Measurements from ENCODE around the gene NAA60.

Gene NAA60

GRCh38 chr16:3487521-3488410, 44.3 kb downstream of the NAA60 start:
- Histone ChIP-seq H3K23ac (ENCODE audit: low read length) (no peak overlapping the region), H3K4me2 (ENCODE audit: low read length) (no peak overlapping the region), H2AK5ac (ENCODE audit: low read length) (no peak overlapping the region), H2BK120ac (ENCODE audit: low read depth, low read length) (no peak overlapping the region), H3K36me3 (ENCODE audit: control insufficient read depth, insufficient read depth, low read length) (peaks cover 4% of the 10 kb centered on the region), H3K56ac (ENCODE audit: low read length) (no peak overlapping the region), H3K9ac (ENCODE audit: low read length) (no peak overlapping the region), H2BK5ac (ENCODE audit: low read length) (no peak overlapping the region), H3K27ac (ENCODE audit: low read depth, low read length) (no peak overlapping the region), H3K4ac (ENCODE audit: low read depth, low read length) (no peak overlapping the region), H3K27me3 (ENCODE audit: insufficient read depth, low read length, poor library complexity) (no peaks in the 10 kb centered on the region), H3K79me1 (ENCODE audit: low read length) (no peaks in the 10 kb centered on the region), H3K4me3 (ENCODE audit: low read length) (no peak overlapping the region), H4K5ac (ENCODE audit: low read length) (no peak overlapping the region), H3K18ac (ENCODE audit: low read length) (no peak overlapping the region), H3K79me2 (ENCODE audit: control insufficient read depth, insufficient read depth, low read length) (no peaks in the 10 kb centered on the region), H2BK15ac (replicated peaks; ENCODE audit: low read depth) (no peak overlapping the region), H4K8ac (ENCODE audit: low read depth, low read length) (no peak overlapping the region), H3K4me1 (ENCODE audit: control insufficient read depth, low read depth, low read length) (no peaks in the 10 kb centered on the region)
- no CpG with 5 or more reads among the region's 24 CpGs for WGBS (ENCODE audit: extremely low coverage, insufficient coverage, low lambda C conversion rate)
- peak; percentile 27 for DNase-seq

- Histone ChIP-seq H2BK15ac (replicated peaks; ENCODE audit: low read depth) (no peak overlapping the region), H3K4me2 (ENCODE audit: low read length) (no peak overlapping the region), H3K18ac (ENCODE audit: low read length) (no peak overlapping the region), H3K4me1 (ENCODE audit: control insufficient read depth, low read depth, low read length) (no peaks in the 10 kb centered on the region), H3K9ac (ENCODE audit: low read length) (no peak overlapping the region), H2BK5ac (ENCODE audit: low read length) (no peak overlapping the region), H4K8ac (ENCODE audit: low read depth, low read length) (no peak overlapping the region), H3K4me3 (ENCODE audit: low read length) (no peak overlapping the region), H3K27ac (ENCODE audit: low read depth, low read length) (no peak overlapping the region), H3K4ac (ENCODE audit: low read depth, low read length) (no peak overlapping the region), H4K5ac (ENCODE audit: low read length) (no peak overlapping the region), H2AK5ac (ENCODE audit: low read length) (no peak overlapping the region), H2BK120ac (ENCODE audit: low read depth, low read length) (no peak overlapping the region), H3K27me3 (ENCODE audit: insufficient read depth, low read length, poor library complexity) (no peaks in the 10 kb centered on the region), H3K23ac (ENCODE audit: low read length) (no peak overlapping the region), H3K79me2 (ENCODE audit: control insufficient read depth, insufficient read depth, low read length) (no peaks in the 10 kb centered on the region), H3K79me1 (ENCODE audit: low read length) (no peaks in the 10 kb centered on the region), H3K36me3 (ENCODE audit: control insufficient read depth, insufficient read depth, low read length) (peaks cover 3% of the 10 kb centered on the region), H3K56ac (ENCODE audit: low read length) (no peak overlapping the region)
- whole genome bisulfite sequencing (ENCODE audit: extremely low coverage, insufficient coverage, low lambda C conversion rate), result no CpG with 5 or more reads among the region's 13 CpGs
- no peak for DNase-seq
Observed at GRCh38 chr16:3488801-3489200, 45.3 kb downstream of the NAA60 start.

GRCh38 chr16:3490911-3491629, 47.6 kb downstream of the NAA60 start:
- no peaks in the 10 kb centered on the region for H3K79me2 ChIP-seq (ENCODE audit: control insufficient read depth, insufficient read depth, low read length)
- H3K4ac ChIP-seq (ENCODE audit: low read depth, low read length), result no peak overlapping the region
- H2BK120ac ChIP-seq (ENCODE audit: low read depth, low read length), result no peak overlapping the region
- no peak overlapping the region for H2BK15ac ChIP-seq (replicated peaks; ENCODE audit: low read depth)
- no CpG with 5 or more reads among the region's 17 CpGs for WGBS (ENCODE audit: extremely low coverage, insufficient coverage, low lambda C conversion rate)
- H3K79me1 ChIP-seq (ENCODE audit: low read length), result no peaks in the 10 kb centered on the region
- H3K27ac ChIP-seq (ENCODE audit: low read depth, low read length), result no peak overlapping the region
- no peak overlapping the region for H3K18ac ChIP-seq (ENCODE audit: low read length)
- H2AK5ac ChIP-seq (ENCODE audit: low read length), result no peak overlapping the region
- H3K36me3 ChIP-seq (ENCODE audit: control insufficient read depth, insufficient read depth, low read length), result no peaks in the 10 kb centered on the region
- H4K8ac ChIP-seq (ENCODE audit: low read depth, low read length), result no peak overlapping the region
- no peak overlapping the region for H3K56ac ChIP-seq (ENCODE audit: low read length)
- no peak overlapping the region for H3K4me3 ChIP-seq (ENCODE audit: low read length)
- H4K5ac ChIP-seq (ENCODE audit: low read length), result no peak overlapping the region
- no peak overlapping the region for H3K23ac ChIP-seq (ENCODE audit: low read length)
- no peaks in the 10 kb centered on the region for H3K4me1 ChIP-seq (ENCODE audit: control insufficient read depth, low read depth, low read length)
- H3K27me3 ChIP-seq (ENCODE audit: insufficient read depth, low read length, poor library complexity), result no peaks in the 10 kb centered on the region
- H3K4me2 ChIP-seq (ENCODE audit: low read length), result no peak overlapping the region
- no peak overlapping the region for H2BK5ac ChIP-seq (ENCODE audit: low read length)
- DNase-seq, result no peak
- no peak overlapping the region for H3K9ac ChIP-seq (ENCODE audit: low read length)

- no CpG with 5 or more reads among the region's 10 CpGs for WGBS (ENCODE audit: extremely low coverage, insufficient coverage, low lambda C conversion rate)
- H2AK5ac ChIP-seq (ENCODE audit: low read length), result no peak overlapping the region
Observed at GRCh38 chr16:3492356-3492755, 48.9 kb downstream of the NAA60 start.

GRCh38 chr16:3494386-3494973, 51.0 kb downstream of the NAA60 start:
- no peak overlapping the region for H3K4me2 ChIP-seq (ENCODE audit: low read length)
- no peak overlapping the region for H3K4ac ChIP-seq (ENCODE audit: low read depth, low read length)
- no peak overlapping the region for H3K18ac ChIP-seq (ENCODE audit: low read length)
- H4K8ac ChIP-seq (ENCODE audit: low read depth, low read length), result no peak overlapping the region
- H3K4me1 ChIP-seq (ENCODE audit: control insufficient read depth, low read depth, low read length), result no peaks in the 10 kb centered on the region
- no peak overlapping the region for H3K23ac ChIP-seq (ENCODE audit: low read length)
- no peaks in the 10 kb centered on the region for H3K27me3 ChIP-seq (ENCODE audit: insufficient read depth, low read length, poor library complexity)
- H3K27ac ChIP-seq (ENCODE audit: low read depth, low read length), result no peak overlapping the region
- no peak overlapping the region for H3K4me3 ChIP-seq (ENCODE audit: low read length)
- H3K36me3 ChIP-seq (ENCODE audit: control insufficient read depth, insufficient read depth, low read length), result no peaks in the 10 kb centered on the region
- no CpG with 5 or more reads among the region's 16 CpGs for WGBS (ENCODE audit: extremely low coverage, insufficient coverage, low lambda C conversion rate)
- no peaks in the 10 kb centered on the region for H3K79me1 ChIP-seq (ENCODE audit: low read length)
- H3K9ac ChIP-seq (ENCODE audit: low read length), result no peak overlapping the region
- DNase-seq, result no peak
- H2BK15ac ChIP-seq (replicated peaks; ENCODE audit: low read depth), result no peak overlapping the region
- H3K79me2 ChIP-seq (ENCODE audit: control insufficient read depth, insufficient read depth, low read length), result no peaks in the 10 kb centered on the region
- H2AK5ac ChIP-seq (ENCODE audit: low read length), result no peak overlapping the region
- no peak overlapping the region for H2BK120ac ChIP-seq (ENCODE audit: low read depth, low read length)
- H2BK5ac ChIP-seq (ENCODE audit: low read length), result no peak overlapping the region
- H4K5ac ChIP-seq (ENCODE audit: low read length), result no peak overlapping the region
- no peak overlapping the region for H3K56ac ChIP-seq (ENCODE audit: low read length)

More at GRCh38 chr16:3492356-3492755, 48.9 kb downstream of the NAA60 start:
- no peak overlapping the region for H3K4ac ChIP-seq (ENCODE audit: low read depth, low read length)
- H3K4me3 ChIP-seq (ENCODE audit: low read length), result no peak overlapping the region
- H3K27me3 ChIP-seq (ENCODE audit: insufficient read depth, low read length, poor library complexity), result no peaks in the 10 kb centered on the region
- no peak for DNase-seq
- no peaks in the 10 kb centered on the region for H3K4me1 ChIP-seq (ENCODE audit: control insufficient read depth, low read depth, low read length)
- no peaks in the 10 kb centered on the region for H3K79me2 ChIP-seq (ENCODE audit: control insufficient read depth, insufficient read depth, low read length)
- H2BK120ac ChIP-seq (ENCODE audit: low read depth, low read length), result no peak overlapping the region
- H3K23ac ChIP-seq (ENCODE audit: low read length), result no peak overlapping the region
- no peak overlapping the region for H3K56ac ChIP-seq (ENCODE audit: low read length)
- H3K27ac ChIP-seq (ENCODE audit: low read depth, low read length), result no peak overlapping the region
- H3K18ac ChIP-seq (ENCODE audit: low read length), result no peak overlapping the region
- H2BK15ac ChIP-seq (replicated peaks; ENCODE audit: low read depth), result no peak overlapping the region
- H4K5ac ChIP-seq (ENCODE audit: low read length), result no peak overlapping the region
- no peak overlapping the region for H4K8ac ChIP-seq (ENCODE audit: low read depth, low read length)
- H3K36me3 ChIP-seq (ENCODE audit: control insufficient read depth, insufficient read depth, low read length), result no peaks in the 10 kb centered on the region
- no peak overlapping the region for H3K9ac ChIP-seq (ENCODE audit: low read length)
- no peak overlapping the region for H3K4me2 ChIP-seq (ENCODE audit: low read length)
- no peak overlapping the region for H2BK5ac ChIP-seq (ENCODE audit: low read length)
- no peaks in the 10 kb centered on the region for H3K79me1 ChIP-seq (ENCODE audit: low read length)
